MM.1S (cell line): ENCODE measurements around the gene MICALL2.

Experiments
- DNase-seq: peaks from one replicate; pipeline ENCODE4 v3.0.0-alpha.2; 2015
- H2AFZ ChIP-seq: fragments of 300-600 bp; sonication (generic); 2 replicates; pipeline ENCODE4 v1.6.0; 2016; ENCODE audit warnings: antibody characterized with exemption, low read length
- H3F3A ChIP-seq: fragments of 300-600 bp; sonication (generic); 2 replicates; pipeline ENCODE4 v1.6.1; 2016; ENCODE audit warnings: mild to moderate bottlenecking, antibody characterized with exemption, low read length, moderate library complexity, mixed read lengths; ENCODE audit not compliant: insufficient read depth
- H3K27ac ChIP-seq: fragments of 300-600 bp; sonication (generic); 2 replicates; pipeline ENCODE4 v1.5.1; 2016; ENCODE audit warnings: mild to moderate bottlenecking, low read length
- H3K27me3 ChIP-seq: fragments of 300-600 bp; sonication (generic); replicated peaks from 2 replicates; pipeline ENCODE4 v1.6.0; 2016; ENCODE audit warnings: low read length; ENCODE audit not compliant: insufficient read depth
- H3K36me3 ChIP-seq: fragments of 300-600 bp; sonication (generic); replicated peaks from 2 replicates; pipeline ENCODE4 v1.6.1; 2016; ENCODE audit warnings: mild to moderate bottlenecking, low read length, mixed read lengths; ENCODE audit not compliant: insufficient read depth
- H3K4me1 ChIP-seq: fragments of 300-600 bp; sonication (generic); 2 replicates; pipeline ENCODE4 v1.6.1; 2016; ENCODE audit warnings: low read length, mixed read lengths
- H3K4me2 ChIP-seq: fragments of 300-600 bp; sonication (generic); 2 replicates; pipeline ENCODE4 v1.6.0; 2016; ENCODE audit warnings: low read depth, low read length
- H3K4me3 ChIP-seq: fragments of 300-600 bp; sonication (generic); 2 replicates; pipeline ENCODE4 v1.5.1; 2016; ENCODE audit warnings: low read length, mixed read lengths
- H3K79me2 ChIP-seq: fragments of 300-600 bp; sonication (generic); 2 replicates; pipeline ENCODE4 v1.6.1; 2016; ENCODE audit warnings: mixed run types, low read length, mixed read lengths
- H3K9ac ChIP-seq: fragments of 300-600 bp; sonication (generic); 2 replicates; pipeline ENCODE4 v1.6.1; 2016; ENCODE audit warnings: low read length, mixed read lengths
- H3K9me2 ChIP-seq: fragments of 300-600 bp; sonication (generic); replicated peaks from 2 replicates; pipeline ENCODE4 v1.6.1; 2016; ENCODE audit warnings: mild to moderate bottlenecking, low read length, mixed read lengths; ENCODE audit not compliant: insufficient read depth
- H3K9me3 ChIP-seq: fragments of 300-600 bp; sonication (generic); replicated peaks from 2 replicates; pipeline ENCODE4 v1.6.1; 2016; ENCODE audit warnings: mild to moderate bottlenecking, low read length, mixed read lengths; ENCODE audit not compliant: insufficient read depth
- H4K20me1 ChIP-seq: fragments of 300-600 bp; sonication (generic); 2 replicates; pipeline ENCODE4 v1.6.1; 2016; ENCODE audit warnings: mild to moderate bottlenecking, low read length, moderate library complexity, mixed read lengths; ENCODE audit not compliant: insufficient read depth
- EZH2 ChIP-seq: fragments of 300-600 bp; sonication (generic); optimal IDR thresholded peaks from 2 replicates; pipeline ENCODE3; 2017; ENCODE audit warnings: low read depth, mild to moderate bottlenecking, antibody characterized with exemption, low read length, mixed read lengths
- EZH2phosphoT487 ChIP-seq: fragments of 300-600 bp; sonication (generic); IDR thresholded peaks from 2 replicates; pipeline ENCODE4 v1.6.1; 2018; ENCODE audit warnings: antibody characterized with exemption, low read length
- TF ChIP-seq, protein P1 (sequence below): fragments of 300-600 bp; sonication (generic); IDR thresholded peaks from 2 replicates; pipeline ENCODE4 v1.5.1; 2016; ENCODE audit warnings: antibody characterized with exemption, low read length, mixed read lengths

Gene MICALL2

DNA sequence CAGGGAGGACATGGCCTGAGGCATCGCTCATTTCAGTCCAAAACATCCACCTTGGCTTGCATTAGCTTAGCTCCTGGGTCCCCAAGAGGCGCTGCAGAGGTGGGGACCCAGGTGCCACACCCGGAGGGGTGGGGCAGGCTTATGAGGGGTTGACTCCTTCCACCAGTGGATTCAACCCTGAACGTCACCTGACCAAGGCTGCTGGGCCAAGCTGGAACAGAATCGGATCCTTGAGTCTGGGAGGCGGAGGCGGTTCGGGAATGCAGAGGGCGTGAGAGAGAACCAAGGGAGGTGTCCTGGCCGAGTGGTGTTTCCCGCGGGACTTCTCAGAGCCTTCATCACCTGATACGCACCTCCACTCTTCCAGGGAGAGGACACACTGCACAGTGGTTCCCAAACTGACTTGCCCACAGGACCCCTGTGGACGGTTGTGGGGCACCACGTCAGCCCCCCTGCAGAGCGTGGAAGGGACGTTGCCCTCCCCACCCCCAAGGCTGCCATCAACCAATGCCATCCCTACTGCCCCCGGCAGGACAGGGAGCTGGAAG is 4.5 kb upstream of the MICALL2 start:
- H3K27me3 ChIP-seq, result no peaks in the 10 kb centered on the region
- H3K9me2 ChIP-seq, result no peaks in the 10 kb centered on the region
- H3K4me2 ChIP-seq, result no peak overlapping the region
- no peaks in the 10 kb centered on the region for H3K9me3 ChIP-seq
- TF ChIP-seq, protein P1, sequence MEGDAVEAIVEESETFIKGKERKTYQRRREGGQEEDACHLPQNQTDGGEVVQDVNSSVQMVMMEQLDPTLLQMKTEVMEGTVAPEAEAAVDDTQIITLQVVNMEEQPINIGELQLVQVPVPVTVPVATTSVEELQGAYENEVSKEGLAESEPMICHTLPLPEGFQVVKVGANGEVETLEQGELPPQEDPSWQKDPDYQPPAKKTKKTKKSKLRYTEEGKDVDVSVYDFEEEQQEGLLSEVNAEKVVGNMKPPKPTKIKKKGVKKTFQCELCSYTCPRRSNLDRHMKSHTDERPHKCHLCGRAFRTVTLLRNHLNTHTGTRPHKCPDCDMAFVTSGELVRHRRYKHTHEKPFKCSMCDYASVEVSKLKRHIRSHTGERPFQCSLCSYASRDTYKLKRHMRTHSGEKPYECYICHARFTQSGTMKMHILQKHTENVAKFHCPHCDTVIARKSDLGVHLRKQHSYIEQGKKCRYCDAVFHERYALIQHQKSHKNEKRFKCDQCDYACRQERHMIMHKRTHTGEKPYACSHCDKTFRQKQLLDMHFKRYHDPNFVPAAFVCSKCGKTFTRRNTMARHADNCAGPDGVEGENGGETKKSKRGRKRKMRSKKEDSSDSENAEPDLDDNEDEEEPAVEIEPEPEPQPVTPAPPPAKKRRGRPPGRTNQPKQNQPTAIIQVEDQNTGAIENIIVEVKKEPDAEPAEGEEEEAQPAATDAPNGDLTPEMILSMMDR, result no peak
- no peak for TF ChIP-seq EZH2
- TF ChIP-seq EZH2phosphoT487, result no peak
- H4K20me1 ChIP-seq, result no peaks in the 10 kb centered on the region
- no peak for DNase-seq
- 0 out of 2 replicates have a peak, but pooled peaks cover 2% of the 10 kb centered on the region for H3F3A ChIP-seq
- H2AFZ ChIP-seq, result no peak overlapping the region
- no peaks in the 10 kb centered on the region for H3K36me3 ChIP-seq
- peaks cover 14% of the 10 kb centered on the region for H3K4me1 ChIP-seq
- H3K4me3 ChIP-seq, result no peak overlapping the region
- no peak overlapping the region for H3K27ac ChIP-seq
- peaks cover 2% of the 10 kb centered on the region; the same call in 1 of the 2 replicates for H3K79me2 ChIP-seq
- no peak overlapping the region for H3K9ac ChIP-seq

DNA sequence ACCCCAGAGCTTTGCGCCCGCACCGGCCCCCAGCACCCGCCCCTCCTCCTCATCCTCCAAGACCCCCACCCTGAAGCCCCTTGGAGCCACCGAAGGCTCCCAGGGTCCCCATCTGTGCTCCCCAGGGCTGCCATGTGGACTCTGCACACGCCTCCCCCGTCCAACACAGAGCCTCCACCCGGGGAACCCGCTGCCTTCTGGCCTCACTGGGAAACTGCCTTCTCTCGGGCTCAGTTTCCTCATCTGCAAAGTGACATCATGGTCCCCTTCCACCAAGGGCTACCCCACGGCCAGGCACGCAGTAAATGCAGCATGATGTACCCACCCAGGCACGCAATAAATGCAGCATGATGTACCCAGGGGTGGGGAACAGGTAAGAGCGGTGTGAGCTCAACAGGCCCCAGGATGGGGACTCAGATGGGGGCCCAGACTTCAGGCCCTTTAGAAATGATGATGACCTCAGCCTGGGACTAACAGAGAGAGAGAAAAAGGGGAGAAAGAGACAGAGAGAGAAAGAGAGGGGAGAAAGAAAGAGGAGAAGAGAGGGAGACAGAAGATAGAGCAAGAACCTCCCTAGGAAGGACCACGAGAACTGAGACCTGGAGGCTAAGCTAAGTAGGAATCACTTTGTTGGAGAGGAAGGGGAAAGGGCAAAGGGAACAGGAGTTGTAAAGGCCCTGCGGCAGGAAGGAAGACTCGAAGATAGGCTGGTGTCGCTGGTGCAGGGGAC is 2.5 kb upstream of the MICALL2 start:
- peaks cover 18% of the 10 kb centered on the region for H3K4me1 ChIP-seq
- no peak overlapping the region for H3K9ac ChIP-seq

DNA sequence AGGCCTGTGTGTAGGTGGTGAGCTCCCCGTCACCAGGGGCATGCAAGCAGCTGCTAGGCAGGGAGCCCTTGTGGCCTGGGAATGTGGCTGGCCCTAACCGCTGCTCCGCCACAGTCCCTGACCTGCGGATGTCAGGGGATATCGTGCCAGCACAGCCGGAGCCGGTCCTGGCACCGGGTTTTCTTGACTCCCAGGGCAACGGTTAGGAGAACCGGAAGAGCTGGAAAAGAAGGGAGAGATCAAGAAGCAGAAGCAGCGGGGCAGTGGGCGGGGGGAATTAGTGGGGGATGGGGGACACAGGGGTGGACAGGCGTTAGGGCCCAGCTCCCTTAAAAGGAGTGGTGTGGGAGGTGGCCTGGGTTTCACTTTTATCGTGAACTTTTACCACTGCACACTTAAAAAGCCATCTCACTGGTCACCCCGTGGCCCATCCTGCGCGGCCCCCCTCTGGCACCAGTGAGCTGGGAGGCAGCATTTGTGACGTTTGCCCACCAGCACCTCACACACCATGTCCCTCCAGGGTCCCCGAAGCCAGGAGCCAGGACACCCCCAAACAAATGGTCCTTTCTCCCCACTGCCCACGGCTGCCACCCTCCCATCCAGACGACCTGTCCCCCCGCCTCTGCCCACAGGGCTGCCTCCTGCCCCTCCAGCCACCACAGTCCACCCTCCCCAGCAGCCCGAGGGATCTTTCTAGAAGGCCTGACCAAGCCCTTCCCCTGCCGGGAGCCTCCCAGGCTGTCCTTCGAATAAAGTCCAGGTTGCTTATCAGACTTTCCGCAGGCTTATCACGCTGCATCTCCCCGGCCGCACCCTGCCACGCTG is 1.8 kb upstream of the MICALL2 start:
- no peaks in the 10 kb centered on the region for H3K27me3 ChIP-seq
- H3K79me2 ChIP-seq, result peaks cover 8% of the 10 kb centered on the region
- no peaks in the 10 kb centered on the region for H3K9me2 ChIP-seq
- no peak overlapping the region for H3K9ac ChIP-seq
- H3K27ac ChIP-seq, result no peak overlapping the region
- peak overlapping the region; percentile 87; the same call in 1 of the 2 replicates for H3K4me2 ChIP-seq
- no peaks in the 10 kb centered on the region for H3K36me3 ChIP-seq
- no peak overlapping the region for H3K4me3 ChIP-seq
- no peaks in the 10 kb centered on the region for H3K9me3 ChIP-seq
- no peak overlapping the region for H2AFZ ChIP-seq
- H4K20me1 ChIP-seq, result no peaks in the 10 kb centered on the region
- 0 out of 2 replicates have a peak, but pooled peaks cover 6% of the 10 kb centered on the region for H3F3A ChIP-seq
- peaks cover 13% of the 10 kb centered on the region; the same call in 1 of the 2 replicates for H3K4me1 ChIP-seq
- TF ChIP-seq EZH2 (no peak), EZH2phosphoT487 (no peak)
- TF ChIP-seq, protein P1, result no peak
- DNase-seq, result no peak

More for the DNA sequence above, 2.5 kb upstream of the MICALL2 start:
- Histone ChIP-seq H3K4me3 (no peak overlapping the region), H3K4me2 (no peak overlapping the region), H3K27me3 (no peaks in the 10 kb centered on the region), H3K36me3 (no peaks in the 10 kb centered on the region), H3F3A (0 out of 2 replicates have a peak, but pooled peaks cover 4% of the 10 kb centered on the region), H3K79me2 (peaks cover 8% of the 10 kb centered on the region), H3K9me3 (no peaks in the 10 kb centered on the region), H3K27ac (no peak overlapping the region), H2AFZ (no peak overlapping the region), H4K20me1 (no peaks in the 10 kb centered on the region), H3K9me2 (no peaks in the 10 kb centered on the region)
- TF ChIP-seq EZH2 (no peak), EZH2phosphoT487 (no peak)
- TF ChIP-seq, protein P1, result no peak
- DNase-seq, result no peak
